Heart left ventricle (tissue), 13 donors: ENCODE measurements around the gene CDCA4.

Experiments used
- POLR2A ChIP-seq, 2 donors: fragments of 450-650 bp; IDR thresholded peaks; one replicate each; pipeline ENCODE4 v1.6.1; 2017; ENCODE audit warnings: antibody characterized with exemption in 2 of 2, mild to moderate bottlenecking in 2 of 2, moderate library complexity in 2 of 2
- TF ChIP-seq, protein P1 (sequence below), 12 donors: fragments of 200-600 bp; sonication (generic) in 4 of 12; IDR thresholded peaks; one replicate each; pipeline versions ENCODE4 v1.5.0 to v1.8.0; 2018 to 2022; ENCODE audit warnings: antibody characterized with exemption in 12 of 12, mild to moderate bottlenecking in 5 of 12
- donor health status: ischemic (EF 13 %, LVEDD 7.1; RV severe dilation, severe dysfunction).
- donor health status: DM: no; HTN: yes; CAD: no.
- donor health status: DM: no; HTN: no; CAD: no.
- donor health status: ischemic (EF 25% LVEDD 6.9; RV normal size, moderate dysfunction).
- donor health status: ischemic (EF 25% LVEDD 5.7; RV mildly dilated, moderate dysfunction).
- donor health status: ischemic (EF 35%, LVEDD 5.7; RV mildly dilated, moderate dysfunction).
- donor health status: nonischemic (EF 11% LVEDD 7.7; RV severe dilation, severe dysfunction).
- donor health status: DM: yes; HTN: yes; CAD: no.
- donor health status: PGD.
- donor health status: ischemic (EF 29% LVEDD 5.4; RV normal size, mild dysfunction).
- donor health status: nonischemic (EF 23%, LVEDD 6.1; RV moderate dilation, normal function).

DNA sequence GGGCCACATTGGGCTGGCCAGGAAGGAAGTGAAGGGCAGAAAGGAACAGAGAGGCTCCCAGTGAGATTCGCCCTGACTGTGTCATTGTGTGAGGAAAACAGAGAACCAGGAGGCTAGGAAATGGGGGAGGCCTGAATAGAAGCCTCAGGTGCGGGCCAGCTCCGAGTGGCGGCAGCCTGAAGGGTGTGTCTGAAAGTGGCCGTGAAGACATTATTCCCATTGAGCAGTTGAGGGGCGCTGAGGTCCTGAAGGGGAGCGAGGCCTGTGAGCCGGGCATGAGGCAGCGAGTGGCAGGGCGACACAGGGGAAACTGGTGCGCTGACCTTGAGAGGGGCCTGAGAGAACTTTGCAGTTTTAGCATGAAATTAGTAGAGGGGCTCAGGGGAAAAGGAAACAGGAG is 28.4 kb downstream of the CDCA4 start:
- no peak for TF ChIP-seq POLR2A (IDR thresholded peaks at IDR 0.05)
- TF ChIP-seq, protein P1, sequence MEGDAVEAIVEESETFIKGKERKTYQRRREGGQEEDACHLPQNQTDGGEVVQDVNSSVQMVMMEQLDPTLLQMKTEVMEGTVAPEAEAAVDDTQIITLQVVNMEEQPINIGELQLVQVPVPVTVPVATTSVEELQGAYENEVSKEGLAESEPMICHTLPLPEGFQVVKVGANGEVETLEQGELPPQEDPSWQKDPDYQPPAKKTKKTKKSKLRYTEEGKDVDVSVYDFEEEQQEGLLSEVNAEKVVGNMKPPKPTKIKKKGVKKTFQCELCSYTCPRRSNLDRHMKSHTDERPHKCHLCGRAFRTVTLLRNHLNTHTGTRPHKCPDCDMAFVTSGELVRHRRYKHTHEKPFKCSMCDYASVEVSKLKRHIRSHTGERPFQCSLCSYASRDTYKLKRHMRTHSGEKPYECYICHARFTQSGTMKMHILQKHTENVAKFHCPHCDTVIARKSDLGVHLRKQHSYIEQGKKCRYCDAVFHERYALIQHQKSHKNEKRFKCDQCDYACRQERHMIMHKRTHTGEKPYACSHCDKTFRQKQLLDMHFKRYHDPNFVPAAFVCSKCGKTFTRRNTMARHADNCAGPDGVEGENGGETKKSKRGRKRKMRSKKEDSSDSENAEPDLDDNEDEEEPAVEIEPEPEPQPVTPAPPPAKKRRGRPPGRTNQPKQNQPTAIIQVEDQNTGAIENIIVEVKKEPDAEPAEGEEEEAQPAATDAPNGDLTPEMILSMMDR (IDR thresholded peaks at IDR 0.05): no peak
